GM13976 (cell line): ENCODE results near the gene RRP1B.

Experiments
- DNase-seq: peaks from one replicate; pipeline ENCODE4 v3.0.0; 2012; ENCODE audit warnings: low spot score
- CTCF ChIP-seq: IDR thresholded peaks from 2 replicates; pipeline ENCODE4 v1.5.1; 2012; ENCODE audit warnings: borderline replicate concordance, mild to moderate bottlenecking; ENCODE audit not compliant: insufficient read depth; ENCODE audit errors: extremely low read depth, missing control alignments, control extremely low read depth
- in situ Hi-C: fragments of 300-500 bp; cut with MboI; formaldehyde crosslinking; loops from one replicate; pipeline ENCODE4 v1.12.0; 2022; ENCODE audit warnings: low sequenced_read_pairs, mixed read lengths, inconsistent platforms; ENCODE audit not compliant: unreplicated experiment

Gene RRP1B

DNA sequence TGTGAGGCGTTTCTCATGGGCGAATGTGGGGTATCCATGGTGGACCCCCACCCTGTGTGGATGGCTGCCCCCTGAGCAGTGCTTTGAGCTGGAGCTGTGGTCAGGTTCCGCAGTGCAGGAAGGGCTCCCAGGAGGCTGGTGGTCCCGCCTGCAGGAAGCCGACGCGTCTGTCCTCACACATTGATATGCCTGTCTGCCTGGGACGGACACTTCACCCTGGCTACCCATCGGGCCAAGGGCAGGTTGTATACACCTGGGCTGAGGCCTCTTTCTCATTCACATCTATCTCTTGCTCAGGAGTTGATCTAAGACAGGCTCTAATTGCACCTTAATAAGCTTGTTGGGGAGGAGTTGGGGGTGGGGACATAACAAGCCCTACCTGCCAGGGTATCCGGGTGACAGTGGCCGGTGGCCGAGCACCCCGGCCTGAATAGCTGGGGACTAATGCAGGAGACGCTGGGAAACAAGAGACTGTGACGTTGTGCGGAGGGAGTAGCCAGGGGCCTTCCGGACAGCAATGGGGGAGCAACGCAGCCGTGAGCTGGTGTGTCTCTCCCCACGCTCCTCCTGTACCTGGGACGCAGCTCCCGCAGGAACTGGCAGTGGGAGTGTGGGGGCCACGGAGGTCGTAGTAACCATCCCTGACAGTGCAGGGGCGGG, 81.3 kb downstream of the RRP1B start:
- no peak for DNase-seq

GRCh38 chr21:43741423-43742096, 82.2 kb downstream of the RRP1B start:
- in situ Hi-C loops: no loop called here
- DNase-seq: no peak
- no peak for TF ChIP-seq CTCF

More for the DNA sequence above, 81.3 kb downstream of the RRP1B start:
- no peak for TF ChIP-seq CTCF
- in situ Hi-C loops: no loop called here

- DNase-seq: no peak
- in situ Hi-C loops: no loop called here
- TF ChIP-seq CTCF: no peak
Observed at GRCh38 chr21:43743947-43744346, 84.6 kb downstream of the RRP1B start.

- no peak for TF ChIP-seq CTCF
- no peak for DNase-seq
- in situ Hi-C loops: no loop called here
Observed at GRCh38 chr21:43744725-43745124, 85.4 kb downstream of the RRP1B start.
